ENCODE data around the gene RPS2. TPM values are rescaled to one million over a fixed set of nuclear protein-coding genes. Genes with fewer than 3 reads are reported as not detected.

The RPS2 gene
- total RNA-seq, 2 donors from 2014 or later, result 782 to 1,247 TPM

DNA sequence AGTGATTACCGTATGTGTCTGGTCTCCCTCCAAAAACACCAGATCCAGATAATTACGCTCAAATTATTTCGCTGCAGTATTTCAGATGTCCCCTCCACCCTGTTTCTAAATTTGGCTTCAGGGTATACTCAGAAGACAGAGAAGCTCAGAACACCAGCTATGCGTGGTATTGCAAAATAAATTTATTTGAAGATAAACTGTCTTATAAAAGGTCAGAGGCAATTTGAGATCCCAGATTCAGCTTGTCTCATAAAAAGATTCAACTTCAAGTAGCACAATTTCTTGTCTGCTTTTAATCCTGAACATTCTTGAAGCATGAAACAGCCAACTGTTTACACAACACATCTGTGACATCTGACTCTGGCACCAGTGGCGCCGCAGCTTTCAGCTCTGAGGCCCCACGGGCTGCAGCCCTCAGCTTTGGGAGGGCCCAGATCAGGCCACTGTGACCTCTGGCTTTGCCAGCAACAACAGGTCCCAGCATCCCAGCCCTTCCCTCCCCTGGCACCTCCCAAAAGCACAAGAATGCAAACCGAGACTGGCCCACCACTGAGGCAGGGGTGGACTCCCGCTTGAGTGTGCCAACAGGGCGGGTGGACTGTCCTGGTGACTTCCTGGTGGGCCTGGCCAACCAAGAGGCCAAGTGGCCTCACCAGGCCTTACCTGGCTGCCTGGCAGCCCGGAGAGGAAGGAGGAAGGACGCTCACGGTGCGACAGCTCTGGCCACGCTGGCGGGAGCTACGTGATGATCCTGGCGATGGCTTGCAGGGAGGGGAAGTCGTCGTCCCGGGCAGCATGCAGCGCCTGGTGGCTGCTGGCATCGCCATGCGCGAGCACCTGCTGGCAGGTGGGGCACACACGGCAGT lies 33.1 kb upstream of the RPS2 start:
- no peak overlapping the region for H3K27ac ChIP-seq
- no peaks in the 10 kb centered on the region for H3K9me3 ChIP-seq
- H3K36me3 ChIP-seq, result peaks cover 51% of the 10 kb centered on the region
- H3K4me1 ChIP-seq, result no peaks in the 10 kb centered on the region
- DNase-seq (ENCODE audit: low spot score), result no peak
- H3K27me3 ChIP-seq, result no peaks in the 10 kb centered on the region
- TF ChIP-seq, protein P1, sequence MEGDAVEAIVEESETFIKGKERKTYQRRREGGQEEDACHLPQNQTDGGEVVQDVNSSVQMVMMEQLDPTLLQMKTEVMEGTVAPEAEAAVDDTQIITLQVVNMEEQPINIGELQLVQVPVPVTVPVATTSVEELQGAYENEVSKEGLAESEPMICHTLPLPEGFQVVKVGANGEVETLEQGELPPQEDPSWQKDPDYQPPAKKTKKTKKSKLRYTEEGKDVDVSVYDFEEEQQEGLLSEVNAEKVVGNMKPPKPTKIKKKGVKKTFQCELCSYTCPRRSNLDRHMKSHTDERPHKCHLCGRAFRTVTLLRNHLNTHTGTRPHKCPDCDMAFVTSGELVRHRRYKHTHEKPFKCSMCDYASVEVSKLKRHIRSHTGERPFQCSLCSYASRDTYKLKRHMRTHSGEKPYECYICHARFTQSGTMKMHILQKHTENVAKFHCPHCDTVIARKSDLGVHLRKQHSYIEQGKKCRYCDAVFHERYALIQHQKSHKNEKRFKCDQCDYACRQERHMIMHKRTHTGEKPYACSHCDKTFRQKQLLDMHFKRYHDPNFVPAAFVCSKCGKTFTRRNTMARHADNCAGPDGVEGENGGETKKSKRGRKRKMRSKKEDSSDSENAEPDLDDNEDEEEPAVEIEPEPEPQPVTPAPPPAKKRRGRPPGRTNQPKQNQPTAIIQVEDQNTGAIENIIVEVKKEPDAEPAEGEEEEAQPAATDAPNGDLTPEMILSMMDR (IDR thresholded peaks at IDR 0.05), result no peak
- H3K4me3 ChIP-seq, result no peak overlapping the region

GRCh38 chr16:1993731-1994131 lies 29.1 kb upstream of the RPS2 start:
- TF ChIP-seq, protein P1 (IDR thresholded peaks at IDR 0.05), result no peak
- DNase-seq (ENCODE audit: low spot score), result no peak
- no peak overlapping the region for H3K4me3 ChIP-seq
- peaks cover 13% of the 10 kb centered on the region for H3K36me3 ChIP-seq
- H3K4me1 ChIP-seq, result peaks cover 0 to 33% of the 10 kb centered on the region in 2 donors
- H3K27me3 ChIP-seq, result peaks cover 16 to 24% of the 10 kb centered on the region in 2 donors
- no peak overlapping the region for H3K27ac ChIP-seq
- no peaks in the 10 kb centered on the region for H3K9me3 ChIP-seq

DNA sequence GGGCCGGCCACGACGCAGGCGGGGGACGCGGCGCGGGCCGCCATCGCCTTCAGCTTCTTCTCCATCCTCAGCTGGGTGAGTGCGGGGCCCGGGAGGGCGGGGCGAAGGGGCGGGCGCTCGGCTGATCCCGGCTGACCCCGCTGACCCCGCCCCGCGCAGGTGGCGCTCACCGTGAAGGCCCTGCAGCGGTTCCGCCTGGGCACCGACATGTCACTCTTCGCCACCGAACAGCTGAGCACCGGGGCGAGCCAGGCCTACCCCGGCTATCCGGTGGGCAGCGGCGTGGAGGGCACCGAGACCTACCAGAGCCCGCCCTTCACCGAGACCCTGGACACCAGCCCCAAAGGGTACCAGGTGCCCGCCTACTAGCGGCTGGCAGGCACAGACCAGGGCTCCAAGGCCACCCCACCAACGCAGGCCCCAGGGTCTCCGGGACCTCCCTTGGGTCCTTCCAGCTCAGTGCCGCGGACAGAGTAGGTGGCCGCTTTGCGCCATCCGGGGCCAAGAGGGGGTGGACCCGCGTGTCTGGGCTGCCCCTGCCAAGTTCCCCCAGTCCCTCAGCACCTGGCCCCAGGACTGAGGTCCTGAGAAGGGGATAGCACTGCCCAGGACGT lies 28.2 kb upstream of the RPS2 start:
- Histone ChIP-seq H3K27me3 (peaks cover 16 to 26% of the 10 kb centered on the region in 2 donors), H3K27ac (no peak overlapping the region), H3K9me3 (no peaks in the 10 kb centered on the region), H3K4me3 (peak overlapping the region in 1 of 2 donors; percentile 55), H3K4me1 (peaks cover 0 to 33% of the 10 kb centered on the region in 2 donors), H3K36me3 (peaks cover 4% of the 10 kb centered on the region)
- TF ChIP-seq, protein P1 (IDR thresholded peaks at IDR 0.05), result no peak
- DNase-seq (ENCODE audit: low spot score), result no peak

- Histone ChIP-seq H3K4me3 (peak overlapping the region; percentile 19 to 55), H3K4me1 (peaks cover 0 to 33% of the 10 kb centered on the region in 2 donors), H3K27me3 (peaks cover 16 to 26% of the 10 kb centered on the region in 2 donors), H3K27ac (peak overlapping the region in 1 of 2 donors; percentile 24), H3K9me3 (no peaks in the 10 kb centered on the region), H3K36me3 (peaks cover 2% of the 10 kb centered on the region)
- TF ChIP-seq, protein P1 (IDR thresholded peaks at IDR 0.05), result no peak
- DNase-seq (ENCODE audit: low spot score), result peak; percentile 90
Observed at GRCh38 chr16:1991948-1992703, 27.5 kb upstream of the RPS2 start.

DNA sequence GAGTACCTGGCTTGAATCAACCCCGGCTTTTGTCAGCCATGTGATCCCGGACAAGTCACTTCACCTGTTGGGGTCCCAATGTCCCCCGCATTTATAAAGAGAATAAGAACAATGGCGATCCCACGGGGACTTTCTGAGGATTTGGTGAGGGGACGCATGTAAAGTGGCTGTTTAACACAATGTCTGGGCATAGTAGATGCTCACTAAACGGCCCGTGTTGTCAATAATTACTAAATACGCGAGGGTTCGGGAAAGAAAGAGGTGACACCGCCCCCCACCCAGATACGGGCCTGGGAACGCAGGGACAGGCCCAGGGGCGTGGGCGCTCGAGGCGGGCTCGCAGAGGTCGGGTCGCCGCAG lies 26.9 kb upstream of the RPS2 start:
- no peak for DNase-seq (ENCODE audit: low spot score)
- TF ChIP-seq, protein P1 (IDR thresholded peaks at IDR 0.05), result no peak
- Histone ChIP-seq H3K27ac (peak overlapping the region in 1 of 2 donors; percentile 24), H3K4me3 (peak overlapping the region; percentile 19 to 55), H3K36me3 (peaks cover under 1% of the 10 kb centered on the region), H3K9me3 (no peaks in the 10 kb centered on the region), H3K4me1 (peaks cover 0 to 33% of the 10 kb centered on the region in 2 donors), H3K27me3 (peaks cover 16 to 26% of the 10 kb centered on the region in 2 donors)
